ENCODE measurements around the gene MRPS34.
"Not testable (repeated sequence)": the region's sequence is repeated elsewhere in the genome, so short reads cannot be mapped to it uniquely, and the experiment has no call there.

MRPS34 gene

GRCh38 chr16:1741553-1742165 lies 31.3 kb downstream of the MRPS34 start:
- ATAC-seq (no peak), DNase-seq (no peak)
- Mint-ChIP-seq H3K4me3 (no peak overlapping the region), H3K9me3 (no peaks in the 10 kb centered on the region), H3K4me1 (no peaks in the 10 kb centered on the region), H3K27me3 (no peaks in the 10 kb centered on the region), H3K27ac (no peak overlapping the region)

- Mint-ChIP-seq H3K4me1 (no peaks in the 10 kb centered on the region), H3K9me3 (no peaks in the 10 kb centered on the region), H3K4me3 (no peak overlapping the region), H3K27me3 (no peaks in the 10 kb centered on the region), H3K27ac (peak overlapping the region in 1 of 2 donors; percentile 68)
- DNase-seq: no peak
- no peak for ATAC-seq
Measured at GRCh38 chr16:1740781-1741490, 32.0 kb downstream of the MRPS34 start.

- Mint-ChIP-seq H3K4me3 (no peak overlapping the region), H3K4me1 (no peaks in the 10 kb centered on the region), H3K27ac (no peak overlapping the region), H3K27me3 (no peaks in the 10 kb centered on the region), H3K9me3 (no peaks in the 10 kb centered on the region)
- DNase-seq: no peak
- no peak for ATAC-seq
Measured at GRCh38 chr16:1740234-1740633, 32.7 kb downstream of the MRPS34 start.

- DNase-seq (no peak), ATAC-seq (no peak)
- Mint-ChIP-seq H3K27me3 (no peaks in the 10 kb centered on the region), H3K4me3 (no peak overlapping the region), H3K27ac (peak overlapping the region in 1 of 2 donors; percentile 76), H3K9me3 (no peaks in the 10 kb centered on the region), H3K4me1 (no peaks in the 10 kb centered on the region)
Measured at GRCh38 chr16:1734816-1735215, 38.1 kb downstream of the MRPS34 start.

GRCh38 chr16:1734123-1734522 lies 38.8 kb downstream of the MRPS34 start:
- no peaks in the 10 kb centered on the region for H3K9me3 Mint-ChIP-seq
- DNase-seq (no peak), ATAC-seq (no peak)
- H3K27ac Mint-ChIP-seq: no peak overlapping the region
- H3K4me1 Mint-ChIP-seq: no peaks in the 10 kb centered on the region
- no peak overlapping the region for H3K4me3 Mint-ChIP-seq
- no peaks in the 10 kb centered on the region for H3K27me3 Mint-ChIP-seq

- H3K4me1 Mint-ChIP-seq, H3K4me3 Mint-ChIP-seq, DNase-seq, ATAC-seq, H3K27me3 Mint-ChIP-seq, H3K9me3 Mint-ChIP-seq, H3K27ac Mint-ChIP-seq: not testable (repeated sequence)
Measured at GRCh38 chr16:1732551-1732987, 40.4 kb downstream of the MRPS34 start.

GRCh38 chr16:1732071-1732470 lies 40.9 kb downstream of the MRPS34 start:
- H3K9me3 Mint-ChIP-seq: no peaks in the 10 kb centered on the region
- H3K4me3 Mint-ChIP-seq: no peak overlapping the region
- ATAC-seq (no peak), DNase-seq (no peak)
- no peak overlapping the region for H3K27ac Mint-ChIP-seq
- no peaks in the 10 kb centered on the region for H3K27me3 Mint-ChIP-seq
- H3K4me1 Mint-ChIP-seq: no peaks in the 10 kb centered on the region

GRCh38 chr16:1731603-1732002 lies 41.3 kb downstream of the MRPS34 start:
- DNase-seq: no peak
- ATAC-seq: no peak
- Mint-ChIP-seq H3K27ac (no peak overlapping the region), H3K9me3 (no peaks in the 10 kb centered on the region), H3K4me3 (no peak overlapping the region), H3K4me1 (no peaks in the 10 kb centered on the region), H3K27me3 (no peaks in the 10 kb centered on the region)

- Mint-ChIP-seq H3K27ac (no peak overlapping the region), H3K4me1 (no peaks in the 10 kb centered on the region), H3K27me3 (no peaks in the 10 kb centered on the region), H3K9me3 (no peaks in the 10 kb centered on the region), H3K4me3 (no peak overlapping the region)
- no peak for DNase-seq
- ATAC-seq: no peak
Measured at GRCh38 chr16:1731073-1731472, 41.9 kb downstream of the MRPS34 start.

- ATAC-seq (no peak), DNase-seq (no peak)
- H3K4me3 Mint-ChIP-seq: no peak overlapping the region
- no peaks in the 10 kb centered on the region for H3K9me3 Mint-ChIP-seq
- no peak overlapping the region for H3K27ac Mint-ChIP-seq
- no peaks in the 10 kb centered on the region for H3K4me1 Mint-ChIP-seq
- H3K27me3 Mint-ChIP-seq: no peaks in the 10 kb centered on the region
Measured at GRCh38 chr16:1729445-1729844, 43.5 kb downstream of the MRPS34 start.

GRCh38 chr16:1729026-1729425 lies 43.9 kb downstream of the MRPS34 start:
- no peaks in the 10 kb centered on the region for H3K9me3 Mint-ChIP-seq
- no peak for ATAC-seq
- H3K27me3 Mint-ChIP-seq: no peaks in the 10 kb centered on the region
- H3K4me1 Mint-ChIP-seq: no peaks in the 10 kb centered on the region
- H3K27ac Mint-ChIP-seq: no peak overlapping the region
- DNase-seq: no peak
- no peak overlapping the region for H3K4me3 Mint-ChIP-seq

- DNase-seq (no peak), ATAC-seq (no peak)
- Mint-ChIP-seq H3K4me1 (peaks cover 9% of the 10 kb centered on the region), H3K27ac (peak overlapping the region in 1 of 2 donors; percentile 50), H3K27me3 (no peaks in the 10 kb centered on the region), H3K9me3 (no peaks in the 10 kb centered on the region), H3K4me3 (no peak overlapping the region)
Measured at GRCh38 chr16:1727651-1728624, 45.0 kb downstream of the MRPS34 start.

GRCh38 chr16:1726661-1727502 lies 46.1 kb downstream of the MRPS34 start:
- H3K4me1 Mint-ChIP-seq: peaks cover 19% of the 10 kb centered on the region
- H3K27me3 Mint-ChIP-seq: no peaks in the 10 kb centered on the region

GRCh38 chr16:1724491-1724890 lies 48.4 kb downstream of the MRPS34 start:
- H3K27me3 Mint-ChIP-seq: no peaks in the 10 kb centered on the region
- DNase-seq (no peak), ATAC-seq (no peak)
- H3K4me1 Mint-ChIP-seq: peaks cover 32% of the 10 kb centered on the region
- no peak overlapping the region for H3K4me3 Mint-ChIP-seq
- H3K9me3 Mint-ChIP-seq: no peaks in the 10 kb centered on the region
- no peak overlapping the region for H3K27ac Mint-ChIP-seq

More at GRCh38 chr16:1726661-1727502, 46.1 kb downstream of the MRPS34 start:
- ATAC-seq (no peak), DNase-seq (no peak)
- Mint-ChIP-seq H3K9me3 (no peaks in the 10 kb centered on the region), H3K4me3 (no peak overlapping the region), H3K27ac (peak overlapping the region in 1 of 2 donors; percentile 1)
